Measurements from ENCODE around the gene GID8. TPM values are rescaled to one million over a fixed set of nuclear protein-coding genes. Genes with fewer than 3 reads are reported as not detected.

GID8 gene
- total RNA-seq, 1 donor, result 34.4 TPM

DNA sequence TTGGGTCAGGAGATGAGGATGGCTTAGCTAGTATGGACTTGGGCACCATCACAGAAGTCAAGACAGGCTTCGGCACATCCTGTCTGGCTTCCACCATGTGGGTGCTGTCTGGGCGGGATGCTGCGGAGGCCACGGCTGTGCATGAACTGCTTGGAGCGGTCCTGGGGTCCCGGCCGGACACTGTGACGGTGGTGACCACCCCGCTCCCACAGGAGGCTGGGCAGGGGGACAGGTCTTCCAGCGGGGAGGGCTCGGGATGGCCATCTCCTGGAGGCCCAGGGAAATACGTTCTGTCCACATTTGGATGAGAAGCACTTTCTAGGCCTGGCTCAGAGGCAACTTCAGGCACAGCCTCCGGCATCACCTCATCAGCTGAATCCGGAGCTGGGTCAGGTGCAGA is 44.2 kb upstream of the GID8 start:
- peaks cover 3% of the 10 kb centered on the region for H3K79me2 ChIP-seq (ENCODE audit: insufficient read depth, low read length)
- no peaks in the 10 kb centered on the region for H3K27me3 ChIP-seq (ENCODE audit: insufficient read depth, low read length)
- peak; percentile 48 for DNase-seq (ENCODE audit: insufficient read length, low spot score, missing footprints)
- H2AFZ ChIP-seq (ENCODE audit: low read length), result no peak overlapping the region
- H3K36me3 ChIP-seq (ENCODE audit: insufficient read depth, low read length), result peaks cover 78% of the 10 kb centered on the region
- no peaks in the 10 kb centered on the region for H3K9me3 ChIP-seq (ENCODE audit: low read depth, low read length)
- H3K27ac ChIP-seq (ENCODE audit: low read depth, low read length), result no peak overlapping the region
- H4K20me1 ChIP-seq (ENCODE audit: insufficient read depth, low read length), result peaks cover 3% of the 10 kb centered on the region
- H3K4me2 ChIP-seq (ENCODE audit: insufficient read depth, low read length), result no peak overlapping the region
- H3K4me1 ChIP-seq (ENCODE audit: insufficient read depth, low read length), result no peaks in the 10 kb centered on the region
- TF ChIP-seq, protein P1, sequence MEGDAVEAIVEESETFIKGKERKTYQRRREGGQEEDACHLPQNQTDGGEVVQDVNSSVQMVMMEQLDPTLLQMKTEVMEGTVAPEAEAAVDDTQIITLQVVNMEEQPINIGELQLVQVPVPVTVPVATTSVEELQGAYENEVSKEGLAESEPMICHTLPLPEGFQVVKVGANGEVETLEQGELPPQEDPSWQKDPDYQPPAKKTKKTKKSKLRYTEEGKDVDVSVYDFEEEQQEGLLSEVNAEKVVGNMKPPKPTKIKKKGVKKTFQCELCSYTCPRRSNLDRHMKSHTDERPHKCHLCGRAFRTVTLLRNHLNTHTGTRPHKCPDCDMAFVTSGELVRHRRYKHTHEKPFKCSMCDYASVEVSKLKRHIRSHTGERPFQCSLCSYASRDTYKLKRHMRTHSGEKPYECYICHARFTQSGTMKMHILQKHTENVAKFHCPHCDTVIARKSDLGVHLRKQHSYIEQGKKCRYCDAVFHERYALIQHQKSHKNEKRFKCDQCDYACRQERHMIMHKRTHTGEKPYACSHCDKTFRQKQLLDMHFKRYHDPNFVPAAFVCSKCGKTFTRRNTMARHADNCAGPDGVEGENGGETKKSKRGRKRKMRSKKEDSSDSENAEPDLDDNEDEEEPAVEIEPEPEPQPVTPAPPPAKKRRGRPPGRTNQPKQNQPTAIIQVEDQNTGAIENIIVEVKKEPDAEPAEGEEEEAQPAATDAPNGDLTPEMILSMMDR (IDR thresholded peaks at IDR 0.05; ENCODE audit: extremely low read depth, low read depth, low read length), result peak; percentile 13
- H3K4me3 ChIP-seq (ENCODE audit: insufficient read depth, low read length), result no peak overlapping the region

GRCh38 chr20:62894261-62894660 is 43.7 kb upstream of the GID8 start:
- DNase-seq (ENCODE audit: insufficient read length, low spot score, missing footprints), result peak; percentile 58
- Histone ChIP-seq H2AFZ (ENCODE audit: low read length) (no peak overlapping the region), H3K4me2 (ENCODE audit: insufficient read depth, low read length) (no peak overlapping the region), H3K79me2 (ENCODE audit: insufficient read depth, low read length) (peaks cover 3% of the 10 kb centered on the region), H3K4me1 (ENCODE audit: insufficient read depth, low read length) (no peaks in the 10 kb centered on the region), H3K9me3 (ENCODE audit: low read depth, low read length) (no peaks in the 10 kb centered on the region), H3K4me3 (ENCODE audit: insufficient read depth, low read length) (no peak overlapping the region), H3K27ac (ENCODE audit: low read depth, low read length) (no peak overlapping the region), H4K20me1 (ENCODE audit: insufficient read depth, low read length) (peaks cover 3% of the 10 kb centered on the region), H3K36me3 (ENCODE audit: insufficient read depth, low read length) (peaks cover 72% of the 10 kb centered on the region), H3K27me3 (ENCODE audit: insufficient read depth, low read length) (no peaks in the 10 kb centered on the region)
- TF ChIP-seq, protein P1 (IDR thresholded peaks at IDR 0.05; ENCODE audit: extremely low read depth, low read depth, low read length), result no peak

DNA sequence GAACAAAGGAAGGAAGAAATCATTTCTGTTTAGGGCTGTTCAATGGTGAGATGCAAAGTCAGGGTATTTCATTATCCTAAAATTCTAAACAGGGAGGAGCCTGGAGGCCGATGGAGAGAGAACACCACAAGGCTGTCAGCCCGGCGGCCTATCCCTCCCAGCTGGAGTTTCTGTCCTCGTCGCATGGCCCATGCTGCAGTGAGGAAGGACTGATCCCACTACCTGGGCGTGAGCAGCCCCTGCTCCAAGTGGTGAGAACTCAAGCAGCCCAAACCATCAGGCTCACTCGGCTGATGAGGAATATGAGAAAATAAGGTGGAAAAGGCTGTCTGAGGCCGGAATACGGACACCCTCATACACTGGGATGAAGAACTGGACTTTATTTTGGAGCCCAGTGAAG is 42.4 kb upstream of the GID8 start:
- peaks cover 9% of the 10 kb centered on the region for H4K20me1 ChIP-seq (ENCODE audit: insufficient read depth, low read length)
- H2AFZ ChIP-seq (ENCODE audit: low read length), result no peak overlapping the region
- no peaks in the 10 kb centered on the region for H3K27me3 ChIP-seq (ENCODE audit: insufficient read depth, low read length)
- H3K4me1 ChIP-seq (ENCODE audit: insufficient read depth, low read length), result peaks cover 12% of the 10 kb centered on the region
- peak; percentile 65 for DNase-seq (ENCODE audit: insufficient read length, low spot score, missing footprints)
- no peak overlapping the region for H3K4me3 ChIP-seq (ENCODE audit: insufficient read depth, low read length)
- no peaks in the 10 kb centered on the region for H3K9me3 ChIP-seq (ENCODE audit: low read depth, low read length)
- no peak overlapping the region for H3K4me2 ChIP-seq (ENCODE audit: insufficient read depth, low read length)
- peaks cover 60% of the 10 kb centered on the region for H3K36me3 ChIP-seq (ENCODE audit: insufficient read depth, low read length)
- H3K27ac ChIP-seq (ENCODE audit: low read depth, low read length), result no peak overlapping the region
- H3K79me2 ChIP-seq (ENCODE audit: insufficient read depth, low read length), result peaks cover 3% of the 10 kb centered on the region
- TF ChIP-seq, protein P1 (IDR thresholded peaks at IDR 0.05; ENCODE audit: extremely low read depth, low read depth, low read length), result no peak

- Histone ChIP-seq H3K4me3 (ENCODE audit: insufficient read depth, low read length) (no peak overlapping the region), H3K4me1 (ENCODE audit: insufficient read depth, low read length) (peaks cover 16% of the 10 kb centered on the region), H3K9me3 (ENCODE audit: low read depth, low read length) (no peaks in the 10 kb centered on the region), H3K36me3 (ENCODE audit: insufficient read depth, low read length) (peaks cover 56% of the 10 kb centered on the region), H3K4me2 (ENCODE audit: insufficient read depth, low read length) (no peak overlapping the region), H4K20me1 (ENCODE audit: insufficient read depth, low read length) (peaks cover 14% of the 10 kb centered on the region), H3K27me3 (ENCODE audit: insufficient read depth, low read length) (no peaks in the 10 kb centered on the region), H3K27ac (ENCODE audit: low read depth, low read length) (no peak overlapping the region), H3K79me2 (ENCODE audit: insufficient read depth, low read length) (peaks cover 3% of the 10 kb centered on the region), H2AFZ (ENCODE audit: low read length) (no peak overlapping the region)
- DNase-seq (ENCODE audit: insufficient read length, low spot score, missing footprints), result peak; percentile 31
- TF ChIP-seq, protein P1 (IDR thresholded peaks at IDR 0.05; ENCODE audit: extremely low read depth, low read depth, low read length), result no peak
Observed at GRCh38 chr20:62896526-62896925, 41.4 kb upstream of the GID8 start.

Data from osteoblast (primary cell).